D721Med (cell line): Measurements from ENCODE around the gene TMEM255A.

Experiments
- DNase-seq: peaks from one replicate; pipeline ENCODE4 v3.0.0; 2011; ENCODE audit warnings: low spot score; ENCODE audit not compliant: insufficient read length
- FAIRE-seq: peaks from 2 replicates; lab custom pipeline; 2011; peaks lifted over from hg19 to GRCh38; lab: Jason Lieb, UNC
- CTCF ChIP-seq: IDR thresholded peaks from 2 replicates; pipeline ENCODE4 v1.5.1; 2012; ENCODE audit warnings: mild to moderate bottlenecking, control low read depth; ENCODE audit not compliant: insufficient read depth; ENCODE audit errors: missing control alignments

TMEM255A gene

GRCh38 chrX:120297923-120298322 is 13.3 kb downstream of the TMEM255A start:
- FAIRE-seq: no peak
- DNase-seq: no peak
- no peak for TF ChIP-seq CTCF

GRCh38 chrX:120294651-120295050 is 16.6 kb downstream of the TMEM255A start:
- TF ChIP-seq CTCF: no peak
- FAIRE-seq (no peak), DNase-seq (no peak)

GRCh38 chrX:120293015-120293414 is 18.2 kb downstream of the TMEM255A start:
- no peak for FAIRE-seq

GRCh38 chrX:120291211-120291610 is 20.1 kb downstream of the TMEM255A start:
- DNase-seq: no peak
- no peak for TF ChIP-seq CTCF
- no peak for FAIRE-seq

More at GRCh38 chrX:120293015-120293414, 18.2 kb downstream of the TMEM255A start:
- no peak for DNase-seq
- no peak for TF ChIP-seq CTCF

- DNase-seq (no peak), FAIRE-seq (no peak)
- TF ChIP-seq CTCF: no peak
These were observed 21.2 kb downstream of the TMEM255A start for GRCh38 chrX:120290107-120290506.

GRCh38 chrX:120287513-120288112 is 23.6 kb downstream of the TMEM255A start:
- no peak for FAIRE-seq
- no peak for TF ChIP-seq CTCF
- DNase-seq: no peak

- TF ChIP-seq CTCF: no peak
- DNase-seq: no peak
- FAIRE-seq: no peak
These were observed 24.3 kb downstream of the TMEM255A start for GRCh38 chrX:120286733-120287512.
